ENCODE results near the gene DRC3.

The DRC3 gene

DNA sequence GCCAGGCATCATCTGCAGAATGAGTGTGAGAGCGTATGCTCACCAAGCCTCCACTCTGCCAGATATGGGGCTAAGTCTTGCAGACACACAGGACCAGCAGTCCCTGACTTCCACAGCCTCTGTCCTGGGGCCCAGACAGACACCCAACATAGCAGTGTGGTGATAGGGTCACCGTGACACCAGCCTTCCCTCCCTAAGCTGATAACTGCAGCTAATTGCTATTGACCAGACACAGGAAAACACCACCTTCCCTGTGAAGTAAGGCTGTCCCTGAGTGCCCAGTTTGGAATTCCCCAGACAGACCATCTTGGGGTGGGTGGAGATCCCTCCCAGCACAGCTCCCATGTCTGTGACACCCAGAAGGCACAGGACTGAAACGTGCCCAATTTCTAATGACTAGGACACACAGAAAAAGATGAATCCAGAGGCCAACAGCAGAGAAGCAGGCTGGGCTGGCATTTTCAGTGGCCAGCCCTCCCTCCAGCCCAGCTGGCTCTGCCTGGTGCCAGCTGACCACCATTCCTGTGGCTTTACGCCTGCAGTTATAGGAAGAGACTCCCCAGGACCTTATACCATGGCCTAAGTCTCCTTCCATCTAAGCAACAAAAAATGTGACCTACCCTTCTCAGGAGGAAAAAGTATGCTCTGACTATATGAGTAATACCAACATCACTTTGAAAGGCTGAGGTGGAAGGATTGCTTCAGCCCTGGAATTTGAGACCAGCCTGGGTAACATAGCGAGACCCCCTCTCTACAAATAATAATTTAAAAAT lies 36.0 kb downstream of the DRC3 start:
- TF ChIP-seq, protein P1, sequence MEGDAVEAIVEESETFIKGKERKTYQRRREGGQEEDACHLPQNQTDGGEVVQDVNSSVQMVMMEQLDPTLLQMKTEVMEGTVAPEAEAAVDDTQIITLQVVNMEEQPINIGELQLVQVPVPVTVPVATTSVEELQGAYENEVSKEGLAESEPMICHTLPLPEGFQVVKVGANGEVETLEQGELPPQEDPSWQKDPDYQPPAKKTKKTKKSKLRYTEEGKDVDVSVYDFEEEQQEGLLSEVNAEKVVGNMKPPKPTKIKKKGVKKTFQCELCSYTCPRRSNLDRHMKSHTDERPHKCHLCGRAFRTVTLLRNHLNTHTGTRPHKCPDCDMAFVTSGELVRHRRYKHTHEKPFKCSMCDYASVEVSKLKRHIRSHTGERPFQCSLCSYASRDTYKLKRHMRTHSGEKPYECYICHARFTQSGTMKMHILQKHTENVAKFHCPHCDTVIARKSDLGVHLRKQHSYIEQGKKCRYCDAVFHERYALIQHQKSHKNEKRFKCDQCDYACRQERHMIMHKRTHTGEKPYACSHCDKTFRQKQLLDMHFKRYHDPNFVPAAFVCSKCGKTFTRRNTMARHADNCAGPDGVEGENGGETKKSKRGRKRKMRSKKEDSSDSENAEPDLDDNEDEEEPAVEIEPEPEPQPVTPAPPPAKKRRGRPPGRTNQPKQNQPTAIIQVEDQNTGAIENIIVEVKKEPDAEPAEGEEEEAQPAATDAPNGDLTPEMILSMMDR (conservative IDR thresholded peaks at IDR 0.05; ENCODE audit: low read depth, low read length) = no peak
- no peak for DNase-seq (ENCODE audit: low read depth)
- H3K4me3 ChIP-seq (ENCODE audit: low read length) = no peak overlapping the region

DNA sequence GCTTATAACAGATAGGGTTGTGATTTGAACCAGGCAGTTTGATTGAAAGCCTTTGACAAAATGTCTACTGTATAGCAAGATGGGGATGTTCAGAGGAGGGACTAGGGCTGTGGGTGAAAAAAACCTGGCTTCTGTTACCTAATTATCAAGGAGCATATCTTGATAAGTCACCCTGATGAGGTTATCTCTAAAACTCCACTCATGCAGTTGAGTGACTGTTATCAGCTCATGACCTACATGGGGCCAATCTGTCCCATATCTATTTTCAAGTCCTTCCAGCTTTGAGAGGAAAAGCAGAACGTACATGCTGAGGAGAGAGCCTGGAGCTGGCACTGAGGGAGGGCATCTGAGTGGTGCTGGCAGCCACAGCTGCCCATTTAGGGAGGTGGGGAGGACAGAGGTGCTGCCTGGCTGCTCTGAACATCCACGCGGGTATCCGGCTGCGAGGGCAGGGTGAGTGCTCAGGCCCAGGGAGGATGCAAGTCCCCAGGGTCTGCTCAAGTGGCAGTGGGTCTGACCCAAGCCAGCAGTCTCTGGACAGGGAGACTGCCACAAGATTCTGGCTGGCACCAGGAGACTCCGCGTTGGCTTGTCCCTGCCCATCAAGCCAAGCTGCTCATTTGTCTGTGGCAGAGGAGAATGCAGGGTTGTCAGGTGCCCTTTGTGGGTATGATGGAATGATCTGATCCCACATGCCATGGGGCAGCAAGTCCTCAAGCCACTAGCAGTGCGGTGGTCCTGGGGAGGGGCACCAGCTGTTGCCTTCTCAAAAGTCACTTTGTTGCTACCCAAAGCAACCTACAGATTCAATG lies 37.2 kb downstream of the DRC3 start:
- TF ChIP-seq, protein P1 (conservative IDR thresholded peaks at IDR 0.05; ENCODE audit: low read depth, low read length) = no peak
- no peak overlapping the region for H3K4me3 ChIP-seq (ENCODE audit: low read length)

DNA sequence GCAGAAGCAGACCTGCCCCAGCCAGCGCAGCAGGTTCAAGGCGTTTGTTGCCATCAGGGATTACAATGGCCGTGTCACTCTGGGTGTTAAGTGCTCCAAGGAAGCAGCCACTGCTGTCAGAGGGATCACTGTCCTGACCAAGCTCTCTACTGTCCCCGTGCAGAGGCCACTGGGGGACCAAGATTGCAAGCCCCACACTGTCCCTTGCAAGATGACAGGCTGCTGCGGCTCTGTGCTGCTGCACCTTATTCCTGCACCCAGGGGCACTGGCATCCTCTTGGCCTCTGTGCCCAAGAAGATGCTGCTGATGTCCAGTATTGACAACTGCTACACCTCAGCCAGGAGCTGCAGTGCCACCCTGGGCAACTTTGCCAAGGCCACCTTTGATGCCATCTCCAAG lies 38.6 kb downstream of the DRC3 start:
- DNase-seq (ENCODE audit: low read depth) = no peak
- H3K4me3 ChIP-seq (ENCODE audit: low read length) = no peak overlapping the region
- TF ChIP-seq, protein P1 (conservative IDR thresholded peaks at IDR 0.05; ENCODE audit: low read depth, low read length) = no peak

More for the DNA sequence above, 37.2 kb downstream of the DRC3 start:
- DNase-seq (ENCODE audit: low read depth) = no peak

DNA sequence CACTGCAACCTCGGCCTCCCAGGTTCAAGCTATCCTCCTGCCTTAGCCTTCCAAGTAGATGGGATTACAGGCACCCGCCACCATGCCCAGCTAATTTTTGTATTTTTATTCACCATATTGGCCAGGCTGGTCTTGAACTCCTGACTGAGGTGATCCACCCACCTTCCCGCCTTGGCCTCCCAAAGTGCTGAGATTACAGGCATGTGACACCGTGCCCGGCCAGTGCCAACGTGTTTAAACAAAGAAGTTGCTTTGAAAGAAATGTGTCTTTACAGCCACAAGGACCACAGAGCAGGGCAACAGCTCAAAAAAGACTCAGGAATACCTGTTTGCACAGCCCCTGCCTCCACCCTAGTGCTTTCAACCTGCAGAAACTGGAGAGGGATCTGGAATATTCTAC lies 41.3 kb downstream of the DRC3 start:
- TF ChIP-seq, protein P1 (conservative IDR thresholded peaks at IDR 0.05; ENCODE audit: low read depth, low read length) = no peak
- no peak overlapping the region for H3K4me3 ChIP-seq (ENCODE audit: low read length)
- DNase-seq (ENCODE audit: low read depth) = no peak

DNA sequence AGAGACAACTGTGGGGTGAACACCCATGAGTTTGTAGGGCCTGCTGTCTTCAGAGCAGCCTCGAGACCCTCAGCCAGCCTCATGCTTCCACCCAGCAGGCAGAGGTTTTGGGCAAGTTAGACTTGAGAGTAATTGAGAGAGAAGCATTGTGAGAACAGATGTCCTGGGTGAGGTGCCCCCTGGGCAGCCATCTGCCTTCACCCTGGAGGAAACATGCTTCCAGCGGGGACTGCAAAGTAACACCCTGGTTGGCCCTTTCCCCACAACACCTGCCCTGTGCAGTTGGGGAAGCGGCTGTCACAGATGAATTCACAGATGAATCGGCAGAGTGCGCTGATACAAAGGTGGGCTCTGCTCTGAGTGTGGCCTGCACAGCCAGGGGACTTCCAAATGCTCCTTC lies 42.9 kb downstream of the DRC3 start:
- DNase-seq (ENCODE audit: low read depth) = no peak
- no peak overlapping the region for H3K4me3 ChIP-seq (ENCODE audit: low read length)
- TF ChIP-seq, protein P1 (conservative IDR thresholded peaks at IDR 0.05; ENCODE audit: low read depth, low read length) = no peak

DNA sequence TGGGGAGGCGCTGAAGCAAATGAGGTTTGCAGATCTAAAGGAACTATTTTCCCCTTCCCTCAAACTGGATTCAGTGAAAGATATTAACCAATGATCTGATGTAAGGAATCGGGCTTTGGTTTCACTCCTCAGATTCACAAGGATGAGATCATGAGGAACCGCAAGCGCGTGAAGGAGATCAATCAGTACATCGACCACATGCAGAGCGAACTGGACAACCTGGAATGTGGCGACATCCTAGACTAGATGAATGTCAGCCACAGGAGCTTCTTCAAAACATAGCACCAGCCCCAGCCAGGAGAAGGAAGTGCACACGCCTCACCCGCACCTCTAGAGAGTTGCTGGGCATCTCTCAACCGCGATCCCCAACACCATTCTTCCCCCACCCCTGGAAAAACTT lies 43.8 kb downstream of the DRC3 start:
- no peak overlapping the region for H3K4me3 ChIP-seq (ENCODE audit: low read length)
- no peak for DNase-seq (ENCODE audit: low read depth)
- TF ChIP-seq, protein P1 (conservative IDR thresholded peaks at IDR 0.05; ENCODE audit: low read depth, low read length) = no peak
